GM12865 (cell line): ENCODE results near the gene RFX2.

Source experiments
- DNase-seq: peaks from one replicate; pipeline ENCODE4 v3.0.0; 2010; ENCODE audit warnings: low read depth
- H3K4me3 ChIP-seq: 2 replicates; pipeline ENCODE4 v1.5.1; 2011; ENCODE audit warnings: mild to moderate bottlenecking, low read depth, low read length, control low read depth
- CTCF ChIP-seq: IDR thresholded peaks from 2 replicates; pipeline ENCODE4 v1.5.1; 2011; ENCODE audit warnings: low read length, control low read depth, low read depth, inconsistent platforms; ENCODE audit not compliant: insufficient read depth; ENCODE audit errors: missing control alignments

The RFX2 gene

GRCh38 chr19:5995606-5996005 lies 114.7 kb downstream of the RFX2 start:
- TF ChIP-seq CTCF: no peak
- H3K4me3 ChIP-seq: no peak overlapping the region
- no peak for DNase-seq

- no peak overlapping the region for H3K4me3 ChIP-seq
- DNase-seq: no peak
- TF ChIP-seq CTCF: no peak
Measured at GRCh38 chr19:5994405-5995165, 115.7 kb downstream of the RFX2 start.

- no peak for TF ChIP-seq CTCF
- DNase-seq: no peak
- H3K4me3 ChIP-seq: no peak overlapping the region
Measured at GRCh38 chr19:5993648-5994358, 116.5 kb downstream of the RFX2 start.

- no peak overlapping the region for H3K4me3 ChIP-seq
- DNase-seq: no peak
- no peak for TF ChIP-seq CTCF
Measured at GRCh38 chr19:5993201-5993600, 117.1 kb downstream of the RFX2 start.

- TF ChIP-seq CTCF: no peak
- H3K4me3 ChIP-seq: no peak overlapping the region
- no peak for DNase-seq
Measured at GRCh38 chr19:5992756-5993155, 117.5 kb downstream of the RFX2 start.

GRCh38 chr19:5991244-5991838 lies 119.0 kb downstream of the RFX2 start:
- TF ChIP-seq CTCF: no peak
- no peak overlapping the region for H3K4me3 ChIP-seq
- no peak for DNase-seq
